ENCODE results near the gene MRPL45.

Gene MRPL45

GRCh38 chr17:38325221-38325851, 28.4 kb downstream of the MRPL45 start:
- no peak for TF ChIP-seq ZNF70 (CRISPR knock-in tag; IDR thresholded peaks at IDR 0.05)
- no peak for TF ChIP-seq BACH2 (CRISPR knock-in tag; IDR thresholded peaks at IDR 0.05; ENCODE audit: borderline replicate concordance)
- no peak for TF ChIP-seq TCF4 (CRISPR knock-in tag; IDR thresholded peaks at IDR 0.05; ENCODE audit: borderline replicate concordance)
- TF ChIP-seq CREB5 (CRISPR knock-in tag; IDR thresholded peaks at IDR 0.05; ENCODE audit: low read depth), result no peak
- TF ChIP-seq ISL1 (CRISPR knock-in tag; IDR thresholded peaks at IDR 0.05), result no peak
- no peak for TF ChIP-seq TSHZ2 (CRISPR knock-in tag; IDR thresholded peaks at IDR 0.05)
- no peak for TF ChIP-seq ZNF565 (CRISPR knock-in tag; conservative IDR thresholded peaks at IDR 0.05; ENCODE audit: low read depth)
- no peak for TF ChIP-seq SNAI2 (CRISPR knock-in tag; IDR thresholded peaks at IDR 0.05)
- TF ChIP-seq POU6F1 (CRISPR knock-in tag; IDR thresholded peaks at IDR 0.05; ENCODE audit: borderline replicate concordance, low read depth), result no peak
- ATAC-seq, result no peak

GRCh38 chr17:38326996-38327792, 30.2 kb downstream of the MRPL45 start:
- no peak for TF ChIP-seq CREB5 (CRISPR knock-in tag; IDR thresholded peaks at IDR 0.05; ENCODE audit: low read depth)
- TF ChIP-seq PATZ1 (CRISPR knock-in tag; IDR thresholded peaks at IDR 0.05; ENCODE audit: borderline replicate concordance), result no peak
- no peak for TF ChIP-seq ISL1 (CRISPR knock-in tag; IDR thresholded peaks at IDR 0.05)
- no peak for TF ChIP-seq ESRRG (CRISPR knock-in tag; IDR thresholded peaks at IDR 0.05)
- TF ChIP-seq SNAI2 (CRISPR knock-in tag; IDR thresholded peaks at IDR 0.05), result no peak
- no peak for TF ChIP-seq GLIS3 (CRISPR knock-in tag; IDR thresholded peaks at IDR 0.05)
- no peak for TF ChIP-seq PPARA (CRISPR knock-in tag; IDR thresholded peaks at IDR 0.05; ENCODE audit: borderline replicate concordance)
- no peak for TF ChIP-seq OSR1 (CRISPR knock-in tag; IDR thresholded peaks at IDR 0.05)
- TF ChIP-seq ZNF565 (CRISPR knock-in tag; conservative IDR thresholded peaks at IDR 0.05; ENCODE audit: low read depth), result no peak
- TF ChIP-seq ARNTL (CRISPR knock-in tag; IDR thresholded peaks at IDR 0.05; ENCODE audit: borderline replicate concordance, low read depth), result no peak
- no peak for ATAC-seq

- no peak for ATAC-seq
- TF ChIP-seq GLIS3 (CRISPR knock-in tag; IDR thresholded peaks at IDR 0.05), result no peak
- no peak for TF ChIP-seq ZNF8 (CRISPR knock-in tag; IDR thresholded peaks at IDR 0.05)
- TF ChIP-seq ZFP30 (CRISPR knock-in tag; IDR thresholded peaks at IDR 0.05), result no peak
- TF ChIP-seq ARNTL (CRISPR knock-in tag; IDR thresholded peaks at IDR 0.05; ENCODE audit: borderline replicate concordance, low read depth), result no peak
- no peak for TF ChIP-seq ZNF70 (CRISPR knock-in tag; IDR thresholded peaks at IDR 0.05)
- TF ChIP-seq TCF4 (CRISPR knock-in tag; IDR thresholded peaks at IDR 0.05; ENCODE audit: borderline replicate concordance), result no peak
- no peak for TF ChIP-seq TOX (CRISPR knock-in tag; IDR thresholded peaks at IDR 0.05; ENCODE audit: borderline replicate concordance)
- TF ChIP-seq ZFP3 (CRISPR knock-in tag; IDR thresholded peaks at IDR 0.05), result no peak
- TF ChIP-seq POU6F1 (CRISPR knock-in tag; IDR thresholded peaks at IDR 0.05; ENCODE audit: borderline replicate concordance, low read depth), result no peak
- no peak for TF ChIP-seq BACH2 (CRISPR knock-in tag; IDR thresholded peaks at IDR 0.05; ENCODE audit: borderline replicate concordance)
- TF ChIP-seq CSDC2 (CRISPR knock-in tag; IDR thresholded peaks at IDR 0.05), result no peak
- TF ChIP-seq ZNF565 (CRISPR knock-in tag; conservative IDR thresholded peaks at IDR 0.05; ENCODE audit: low read depth), result no peak
- TF ChIP-seq TSHZ2 (CRISPR knock-in tag; IDR thresholded peaks at IDR 0.05), result no peak
- no peak for TF ChIP-seq ESRRG (CRISPR knock-in tag; IDR thresholded peaks at IDR 0.05)
- no peak for TF ChIP-seq SNAI2 (CRISPR knock-in tag; IDR thresholded peaks at IDR 0.05)
- no peak for TF ChIP-seq RARB (CRISPR knock-in tag; IDR thresholded peaks at IDR 0.05)
- no peak for TF ChIP-seq OSR1 (CRISPR knock-in tag; IDR thresholded peaks at IDR 0.05)
Observed at GRCh38 chr17:38327936-38328335, 31.0 kb downstream of the MRPL45 start.

Data from SK-N-SH treated with all-trans-retinoic acid at 6 μM for 48 hours (cell line).